Caco-2 (cell line): Measurements from ENCODE around the gene TMEM170A. TPM values are rescaled to one million over a fixed set of nuclear protein-coding genes. Genes with fewer than 3 reads are reported as not detected.

ENCODE experiments used
- BruUV-seq: library from RNA; stranded (reverse); fragments of 400-500 nt; replicated peaks from 2 replicates; lab custom pipeline; 2021; lab: Mats Ljungman, UMichigan
- CTCF ChIA-PET: fragments of 300-600 bp; sonication (Branson Sonifier 250); formaldehyde crosslinking; loops from one replicate; lab custom pipeline; 2022; ENCODE audit warnings: antibody characterized with exemption; lab: Charles Lee
- POLR2A ChIA-PET: fragments of 300-600 bp; sonication (Branson Sonifier 250); formaldehyde crosslinking; loops from one replicate; lab custom pipeline; 2022; ENCODE audit warnings: antibody characterized with exemption; lab: Charles Lee
- DNase-seq, 2 experiments: peaks; one replicate each; pipeline versions ENCODE4 v3.0.0 to v3.0.0-alpha.2; 2020 to 2022
- H3K27me3 ChIP-seq: replicated peaks from 2 replicates; pipeline ENCODE4 v1.6.0; 2011; ENCODE audit warnings: low read length; ENCODE audit not compliant: control insufficient read depth, insufficient read depth
- H3K36me3 ChIP-seq: 2 replicates; pipeline ENCODE4 v1.5.1; 2011; ENCODE audit warnings: low read length; ENCODE audit not compliant: control insufficient read depth, insufficient read depth
- H3K4me1 ChIP-seq: fragments of 250-450 bp; sonication (Bioruptor Pico); 2 replicates; pipeline ENCODE4 v1.5.1; 2020; ENCODE audit warnings: mild to moderate bottlenecking
- H3K4me3 ChIP-seq: 2 replicates; pipeline ENCODE4 v1.5.1; 2011; ENCODE audit warnings: low read depth, mild to moderate bottlenecking, control low read depth, low read length
- H3K9me3 ChIP-seq: fragments of 250-450 bp; sonication (Bioruptor Pico); 2 replicates; pipeline ENCODE4 v1.5.1; 2020; ENCODE audit warnings: mild to moderate bottlenecking, moderate library complexity
- H3K27ac Mint-ChIP-seq: one replicate; pipeline ENCODE4 v1.8.0; 2022; ENCODE audit warnings: mixed read lengths; ENCODE audit not compliant: unreplicated experiment
- H3K27me3 Mint-ChIP-seq: one replicate; pipeline ENCODE4 v1.8.0; 2022; ENCODE audit warnings: mixed read lengths; ENCODE audit not compliant: insufficient read depth, unreplicated experiment
- H3K36me3 Mint-ChIP-seq: one replicate; pipeline ENCODE4 v1.8.0; 2022; ENCODE audit warnings: mild to moderate bottlenecking, mixed read lengths; ENCODE audit not compliant: insufficient read depth, unreplicated experiment
- H3K4me1 Mint-ChIP-seq: one replicate; pipeline ENCODE4 v1.8.0; 2022; ENCODE audit warnings: low read depth, mixed read lengths; ENCODE audit not compliant: unreplicated experiment
- H3K4me3 Mint-ChIP-seq: one replicate; pipeline ENCODE4 v1.8.0; 2022; ENCODE audit warnings: mild to moderate bottlenecking, moderate library complexity, mixed read lengths; ENCODE audit not compliant: unreplicated experiment
- H3K9me3 Mint-ChIP-seq: one replicate; pipeline ENCODE4 v1.8.0; 2022; ENCODE audit warnings: mixed read lengths; ENCODE audit not compliant: unreplicated experiment
- CTCF ChIP-seq, 2 experiments: fragments of 200-600 bp in 1 of 2; IDR thresholded peaks; 1 replicate in 1 of 2; 2 replicates in 1 of 2; pipeline versions ENCODE4 v1.5.1 to v1.8.0; 2011 to 2022; ENCODE audit warnings: antibody characterized with exemption in 1 of 2, control low read depth in 1 of 2, inconsistent platforms in 1 of 2, low read depth in 1 of 2, low read length in 1 of 2, mild to moderate bottlenecking in 1 of 2, moderate library complexity in 1 of 2; ENCODE audit not compliant: insufficient read depth in 1 of 2, severe bottlenecking in 1 of 2, unreplicated experiment in 1 of 2
- intact Hi-C: fragments of 100-400 bp; cut with micrococcal nuclease; formaldehyde crosslinking; loops from one replicate; pipeline ENCODE4 v1.10.0; 2022; ENCODE audit not compliant: unreplicated experiment
- total RNA-seq: library from RNA; stranded (reverse); gene quantifications from 2 replicates; pipeline ENCODE4 v1.2.3, GENCODE V29; 2022

Gene TMEM170A
- total RNA-seq, 1 experiment from 2014 or later = 63.6 TPM

GRCh38 chr16:75483222-75483621 is 18.7 kb upstream of the TMEM170A start:
- H3K4me1 ChIP-seq = peaks cover 7% of the 10 kb centered on the region; the same call in 1 of the 2 replicates
- Mint-ChIP-seq H3K4me3 (no peak overlapping the region), H3K27me3 (no peaks in the 10 kb centered on the region), H3K27ac (no peak overlapping the region), H3K36me3 (no peaks in the 10 kb centered on the region), H3K4me1 (no peaks in the 10 kb centered on the region), H3K9me3 (no peaks in the 10 kb centered on the region)
- no peaks in the 10 kb centered on the region for H3K36me3 ChIP-seq
- intact Hi-C loops = no loop called here
- ChIA-PET CTCF (no interaction called here), POLR2A (no interaction called here)
- no peaks in the 10 kb centered on the region for H3K9me3 ChIP-seq
- no TSS peak for BruUV-seq
- no peak overlapping the region for H3K4me3 ChIP-seq
- H3K27me3 ChIP-seq = no peaks in the 10 kb centered on the region
- DNase-seq = no peak
- TF ChIP-seq CTCF (IDR thresholded peaks at IDR 0.05; ENCODE audit: insufficient read depth in 1 of 2, low read depth in 1 of 2, low read length in 1 of 2, severe bottlenecking in 1 of 2, unreplicated experiment in 1 of 2) = no peak

DNA sequence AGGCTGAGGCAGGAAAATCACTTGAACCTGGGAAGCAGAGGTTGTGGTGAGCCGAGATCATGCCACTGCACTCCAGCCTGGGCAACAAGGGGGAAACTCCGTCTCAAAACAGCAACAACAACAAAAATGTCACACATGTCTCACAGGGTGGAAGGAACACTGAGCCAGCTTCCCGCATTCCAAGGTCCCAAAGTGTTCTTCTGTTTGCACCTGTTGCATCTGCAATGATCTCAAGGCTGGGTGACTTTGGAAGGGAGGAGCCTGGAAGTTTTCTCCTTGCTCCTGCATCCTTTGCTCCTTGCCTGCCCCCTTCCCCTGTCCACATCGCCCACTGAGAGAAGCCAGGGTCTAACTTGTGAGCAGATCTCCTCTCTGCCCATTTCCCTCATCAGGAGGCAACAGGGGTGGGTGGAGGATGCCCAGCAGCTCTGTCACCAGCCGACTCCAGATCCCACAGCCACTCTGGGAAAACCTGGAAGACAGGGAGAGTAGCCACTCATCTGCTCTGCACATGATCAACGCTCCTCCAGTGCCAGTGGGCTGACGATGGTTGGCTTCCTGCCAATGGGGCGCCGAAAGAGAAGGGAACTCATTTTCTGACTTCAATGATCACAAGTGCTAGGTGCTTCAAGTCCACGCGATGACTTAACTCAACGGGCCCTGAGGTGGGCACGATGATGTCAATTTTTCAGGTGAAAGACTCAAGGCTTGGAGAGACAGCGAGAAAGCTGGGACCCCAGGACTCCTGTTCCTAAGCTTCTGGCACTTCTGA is 18.1 kb upstream of the TMEM170A start:
- intact Hi-C loops = no loop called here
- H3K4me1 ChIP-seq = peaks cover 7% of the 10 kb centered on the region; the same call in 1 of the 2 replicates
- Mint-ChIP-seq H3K9me3 (no peaks in the 10 kb centered on the region), H3K27me3 (no peaks in the 10 kb centered on the region), H3K4me1 (no peaks in the 10 kb centered on the region), H3K36me3 (no peaks in the 10 kb centered on the region), H3K27ac (no peak overlapping the region), H3K4me3 (no peak overlapping the region)
- CTCF ChIA-PET = no interaction called here
- no peaks in the 10 kb centered on the region for H3K36me3 ChIP-seq
- H3K9me3 ChIP-seq = no peaks in the 10 kb centered on the region
- no TSS peak for BruUV-seq
- TF ChIP-seq CTCF (IDR thresholded peaks at IDR 0.05; ENCODE audit: insufficient read depth in 1 of 2, low read depth in 1 of 2, low read length in 1 of 2, severe bottlenecking in 1 of 2, unreplicated experiment in 1 of 2) = no peak
- no peak for DNase-seq
- POLR2A ChIA-PET = no interaction called here
- no peak overlapping the region for H3K4me3 ChIP-seq
- H3K27me3 ChIP-seq = no peaks in the 10 kb centered on the region

- POLR2A ChIA-PET = no interaction called here
- TF ChIP-seq CTCF (IDR thresholded peaks at IDR 0.05; ENCODE audit: insufficient read depth in 1 of 2, low read depth in 1 of 2, low read length in 1 of 2, severe bottlenecking in 1 of 2, unreplicated experiment in 1 of 2) = no peak
- no peaks in the 10 kb centered on the region for H3K4me1 Mint-ChIP-seq
- no peak overlapping the region for H3K27ac Mint-ChIP-seq
- no peaks in the 10 kb centered on the region for H3K27me3 Mint-ChIP-seq
- Histone ChIP-seq H3K9me3 (no peaks in the 10 kb centered on the region), H3K27me3 (no peaks in the 10 kb centered on the region), H3K4me3 (no peak overlapping the region), H3K36me3 (no peaks in the 10 kb centered on the region), H3K4me1 (peaks cover 7% of the 10 kb centered on the region; the same call in 1 of the 2 replicates)
- no peak overlapping the region for H3K4me3 Mint-ChIP-seq
- CTCF ChIA-PET = no interaction called here
- no TSS peak for BruUV-seq
- intact Hi-C loops = no loop called here
- no peak for DNase-seq
- no peaks in the 10 kb centered on the region for H3K36me3 Mint-ChIP-seq
- H3K9me3 Mint-ChIP-seq = no peaks in the 10 kb centered on the region
Observed at GRCh38 chr16:75481475-75481874, 17.0 kb upstream of the TMEM170A start.
